Ascending aorta (tissue), 2 donors: ENCODE measurements around the gene FAM180A. TPM values are rescaled to one million over a fixed set of nuclear protein-coding genes. Genes with fewer than 3 reads are reported as not detected.
A peak's percentile ranks its signal among the peaks of the same experiment; 100 is the strongest.

Experiments
- DNase-seq, 2 donors: peaks; one replicate each; pipeline ENCODE4 v3.0.0-alpha.2; 2019; ENCODE audit warnings: low spot score in 2 of 2
- H3K27ac ChIP-seq, 2 donors: fragments of 200-600 bp; sonication (generic); one replicate each; pipeline ENCODE4 v1.5.1; 2016 to 2017; ENCODE audit warnings: mild to moderate bottlenecking in 1 of 2
- H3K27me3 ChIP-seq: fragments of 200-600 bp; sonication (generic); one replicate; pipeline ENCODE4 v1.5.1; 2017
- H3K36me3 ChIP-seq, 2 donors: fragments of 200-600 bp; sonication (generic); one replicate each; pipeline ENCODE4 v1.5.1; 2016
- H3K4me1 ChIP-seq, 2 donors: fragments of 200-600 bp; sonication (generic); one replicate each; pipeline ENCODE4 v1.5.1; 2016 to 2017; ENCODE audit warnings: mild to moderate bottlenecking in 1 of 2
- H3K4me3 ChIP-seq, 2 donors: fragments of 200-600 bp; sonication (generic); one replicate each; pipeline ENCODE4 v1.5.1; 2016 to 2017; ENCODE audit warnings: mild to moderate bottlenecking in 1 of 2
- H3K9me3 ChIP-seq, 2 donors: fragments of 200-600 bp; sonication (generic); one replicate each; pipeline ENCODE4 v1.5.1; 2016
- intact Hi-C: fragments of 100-400 bp; cut with DNase I; formaldehyde crosslinking; loops from one replicate; pipeline ENCODE4 v1.15.1; 2023
- total RNA-seq: library from RNA; depleted of rRNA; stranded (reverse); fragments of >200 nt; gene quantifications from one replicate; pipeline ENCODE4 v1.1.0, GENCODE V29; 2016
- TF ChIP-seq, protein P1 (sequence below), 3 experiments: fragments of 200-600 bp in 2 of 3; fragments of 450-650 bp in 1 of 3; sonication (generic) in 2 of 3; IDR thresholded peaks; one replicate each; pipeline ENCODE4 v1.5.1; 2016 to 2019; ENCODE audit warnings: antibody characterized with exemption in 3 of 3, mild to moderate bottlenecking in 1 of 3, moderate library complexity in 1 of 3

Gene FAM180A
- total RNA-seq, 1 donor from 2014 or later, result 121 TPM

- no peak for DNase-seq
- TF ChIP-seq, protein P1, sequence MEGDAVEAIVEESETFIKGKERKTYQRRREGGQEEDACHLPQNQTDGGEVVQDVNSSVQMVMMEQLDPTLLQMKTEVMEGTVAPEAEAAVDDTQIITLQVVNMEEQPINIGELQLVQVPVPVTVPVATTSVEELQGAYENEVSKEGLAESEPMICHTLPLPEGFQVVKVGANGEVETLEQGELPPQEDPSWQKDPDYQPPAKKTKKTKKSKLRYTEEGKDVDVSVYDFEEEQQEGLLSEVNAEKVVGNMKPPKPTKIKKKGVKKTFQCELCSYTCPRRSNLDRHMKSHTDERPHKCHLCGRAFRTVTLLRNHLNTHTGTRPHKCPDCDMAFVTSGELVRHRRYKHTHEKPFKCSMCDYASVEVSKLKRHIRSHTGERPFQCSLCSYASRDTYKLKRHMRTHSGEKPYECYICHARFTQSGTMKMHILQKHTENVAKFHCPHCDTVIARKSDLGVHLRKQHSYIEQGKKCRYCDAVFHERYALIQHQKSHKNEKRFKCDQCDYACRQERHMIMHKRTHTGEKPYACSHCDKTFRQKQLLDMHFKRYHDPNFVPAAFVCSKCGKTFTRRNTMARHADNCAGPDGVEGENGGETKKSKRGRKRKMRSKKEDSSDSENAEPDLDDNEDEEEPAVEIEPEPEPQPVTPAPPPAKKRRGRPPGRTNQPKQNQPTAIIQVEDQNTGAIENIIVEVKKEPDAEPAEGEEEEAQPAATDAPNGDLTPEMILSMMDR (IDR thresholded peaks at IDR 0.05), result no peak
- no peak overlapping the region for H3K4me3 ChIP-seq
- peaks cover 7 to 8% of the 10 kb centered on the region in 2 donors for H3K4me1 ChIP-seq
- no peaks in the 10 kb centered on the region for H3K27me3 ChIP-seq
- no peak overlapping the region for H3K27ac ChIP-seq
- no peaks in the 10 kb centered on the region for H3K9me3 ChIP-seq
- intact Hi-C loops, result no loop called here
- no peaks in the 10 kb centered on the region for H3K36me3 ChIP-seq
These were observed 23.5 kb upstream of the FAM180A start for GRCh38 chr7:135771961-135772638.

DNA sequence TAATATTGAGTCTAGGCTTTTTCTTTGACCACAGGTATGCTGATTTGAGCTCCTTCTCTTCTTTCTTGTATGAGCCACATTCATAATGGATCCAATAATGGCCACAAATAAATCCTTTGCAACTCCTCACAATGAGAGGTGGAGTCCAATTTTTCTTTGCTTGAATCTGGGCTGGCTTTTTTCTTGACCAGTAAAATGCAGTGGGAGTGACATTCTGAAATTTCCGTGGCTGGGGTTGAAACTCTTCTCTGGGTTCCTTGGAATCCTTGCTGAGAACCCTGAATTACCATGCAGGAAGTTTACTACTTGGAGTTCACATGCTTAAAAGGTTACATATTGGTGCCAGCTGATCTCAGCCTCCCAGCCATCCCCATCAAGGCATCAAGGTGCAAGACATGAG, 22.4 kb upstream of the FAM180A start:
- peaks cover 7 to 8% of the 10 kb centered on the region in 2 donors for H3K4me1 ChIP-seq
- intact Hi-C loops, result no loop called here
- no peak for DNase-seq

GRCh38 chr7:135770139-135770710, 21.6 kb upstream of the FAM180A start:
- intact Hi-C loops, result no loop called here

More for the DNA sequence above, 22.4 kb upstream of the FAM180A start:
- H3K4me3 ChIP-seq, result no peak overlapping the region
- no peaks in the 10 kb centered on the region for H3K27me3 ChIP-seq
- TF ChIP-seq, protein P1 (IDR thresholded peaks at IDR 0.05), result no peak
- H3K36me3 ChIP-seq, result no peaks in the 10 kb centered on the region
- no peaks in the 10 kb centered on the region for H3K9me3 ChIP-seq
- no peak overlapping the region for H3K27ac ChIP-seq

GRCh38 chr7:135769005-135769802, 20.6 kb upstream of the FAM180A start:
- H3K4me3 ChIP-seq, result no peak overlapping the region
- TF ChIP-seq, protein P1 (IDR thresholded peaks at IDR 0.05), result no peak

More at GRCh38 chr7:135770139-135770710, 21.6 kb upstream of the FAM180A start:
- no peak for DNase-seq
- H3K4me3 ChIP-seq, result no peak overlapping the region
- H3K27me3 ChIP-seq, result no peaks in the 10 kb centered on the region
- no peaks in the 10 kb centered on the region for H3K9me3 ChIP-seq
- TF ChIP-seq, protein P1 (IDR thresholded peaks at IDR 0.05), result no peak
- H3K36me3 ChIP-seq, result no peaks in the 10 kb centered on the region
- peaks cover 7 to 8% of the 10 kb centered on the region in 2 donors for H3K4me1 ChIP-seq
- no peak overlapping the region for H3K27ac ChIP-seq

GRCh38 chr7:135768467-135768866, 19.9 kb upstream of the FAM180A start:
- H3K27me3 ChIP-seq, result no peaks in the 10 kb centered on the region
- no peak for DNase-seq
- no peak overlapping the region for H3K4me3 ChIP-seq
- no peak overlapping the region for H3K27ac ChIP-seq
- H3K9me3 ChIP-seq, result no peaks in the 10 kb centered on the region
- peaks cover 7 to 8% of the 10 kb centered on the region in 2 donors for H3K4me1 ChIP-seq
- TF ChIP-seq, protein P1 (IDR thresholded peaks at IDR 0.05), result no peak
- no peaks in the 10 kb centered on the region for H3K36me3 ChIP-seq
- intact Hi-C loops, result no loop called here

More at GRCh38 chr7:135769005-135769802, 20.6 kb upstream of the FAM180A start:
- intact Hi-C loops, result no loop called here
- no peaks in the 10 kb centered on the region for H3K9me3 ChIP-seq
- no peaks in the 10 kb centered on the region for H3K36me3 ChIP-seq
- peaks cover 7 to 8% of the 10 kb centered on the region in 2 donors for H3K4me1 ChIP-seq
- H3K27me3 ChIP-seq, result no peaks in the 10 kb centered on the region
- no peak for DNase-seq
- H3K27ac ChIP-seq, result peak overlapping the region; percentile 51 to 65
